H9 (cell line): ENCODE results near the gene SLIT2. TPM values are rescaled to one million over a fixed set of nuclear protein-coding genes. Genes with fewer than 3 reads are reported as not detected.

ENCODE experiments used
- DNase-seq: peaks from one replicate; pipeline ENCODE4 v3.0.0-alpha.2; 2017
- H2AFZ ChIP-seq: one replicate; pipeline ENCODE4 v1.6.1; 2013; ENCODE audit warnings: mild to moderate bottlenecking, low read length, control low read depth, moderate library complexity
- H2AK5ac ChIP-seq: 2 replicates; pipeline ENCODE4 v1.6.1; 2013; ENCODE audit warnings: low read length, control low read depth, mixed read lengths; ENCODE audit not compliant: insufficient read length
- H2BK120ac ChIP-seq: one replicate; pipeline ENCODE4 v1.6.1; 2013; ENCODE audit warnings: low read depth, mild to moderate bottlenecking, low read length, control low read depth, inconsistent platforms; ENCODE audit not compliant: poor library complexity, severe bottlenecking
- H2BK12ac ChIP-seq: 2 replicates; pipeline ENCODE4 v1.6.1; 2013; ENCODE audit warnings: low read length, control low read depth, mixed read lengths, low read depth; ENCODE audit not compliant: insufficient read length
- H2BK15ac ChIP-seq: 2 replicates; pipeline ENCODE4 v1.6.1; 2013; ENCODE audit warnings: low read depth, low read length, control low read depth
- H2BK20ac ChIP-seq: one replicate; pipeline ENCODE4 v1.6.1; 2013; ENCODE audit warnings: low read depth, mild to moderate bottlenecking, low read length, control low read depth, inconsistent platforms; ENCODE audit not compliant: poor library complexity, severe bottlenecking
- H2BK5ac ChIP-seq: 2 replicates; pipeline ENCODE4 v1.6.1; 2013; ENCODE audit warnings: low read length, control low read depth, mixed read lengths; ENCODE audit not compliant: insufficient read length
- H3K14ac ChIP-seq: 2 replicates; pipeline ENCODE4 v1.6.1; 2013; ENCODE audit warnings: low read length, control low read depth; ENCODE audit not compliant: insufficient read depth
- H3K18ac ChIP-seq: 2 replicates; pipeline ENCODE4 v1.6.1; 2013; ENCODE audit warnings: low read depth, mild to moderate bottlenecking, mixed read lengths, low read length, control low read depth; ENCODE audit not compliant: insufficient read length
- H3K23ac ChIP-seq: 2 replicates; pipeline ENCODE4 v1.6.1; 2013; ENCODE audit warnings: low read length, control low read depth, mixed read lengths, low read depth; ENCODE audit not compliant: insufficient read length
- H3K23me2 ChIP-seq: 2 replicates; pipeline ENCODE4 v1.6.1; 2013; ENCODE audit warnings: low read depth, mild to moderate bottlenecking, mixed read lengths, low read length, control low read depth; ENCODE audit not compliant: insufficient read length, poor library complexity, severe bottlenecking
- H3K27ac ChIP-seq: 2 replicates; pipeline ENCODE4 v1.5.1; 2013; ENCODE audit warnings: low read length, control low read depth, mixed read lengths, low read depth; ENCODE audit not compliant: insufficient read length
- H3K27me3 ChIP-seq: 2 replicates; pipeline ENCODE4 v1.6.1; 2013; ENCODE audit warnings: low read length, control low read depth, inconsistent platforms; ENCODE audit not compliant: insufficient read depth
- H3K4ac ChIP-seq: 2 replicates; pipeline ENCODE4 v1.6.1; 2013; ENCODE audit warnings: low read depth, mild to moderate bottlenecking, control low read depth, inconsistent platforms, low read length, moderate library complexity
- H3K4me1 ChIP-seq: 2 replicates; pipeline ENCODE4 v1.6.1; 2013; ENCODE audit warnings: low read length, control low read depth, inconsistent platforms; ENCODE audit not compliant: insufficient read depth
- H3K4me2 ChIP-seq: 2 replicates; pipeline ENCODE4 v1.6.1; 2013; ENCODE audit warnings: low read length, control low read depth, mixed read lengths; ENCODE audit not compliant: insufficient read length, insufficient read depth
- H3K56ac ChIP-seq: 2 replicates; pipeline ENCODE4 v1.6.1; 2013; ENCODE audit warnings: low read depth, mild to moderate bottlenecking, mixed read lengths, low read length, control low read depth; ENCODE audit not compliant: insufficient read length
- H3K79me1 ChIP-seq: 2 replicates; pipeline ENCODE4 v1.6.1; 2013; ENCODE audit warnings: low read depth, mild to moderate bottlenecking, moderate library complexity, low read length, control low read depth, inconsistent platforms; ENCODE audit not compliant: insufficient read depth, poor library complexity, severe bottlenecking
- H3K79me2 ChIP-seq: 2 replicates; pipeline ENCODE4 v1.6.1; 2013; ENCODE audit warnings: low read length, control low read depth, inconsistent platforms; ENCODE audit not compliant: insufficient read depth
- H3K9ac ChIP-seq: 2 replicates; pipeline ENCODE4 v1.6.1; 2013; ENCODE audit warnings: low read length, control low read depth, mixed read lengths; ENCODE audit not compliant: insufficient read length; ENCODE audit errors: extremely low read depth
- H3K9me3 ChIP-seq: one replicate; pipeline ENCODE4 v1.6.1; 2013; ENCODE audit warnings: low read depth, low read length, inconsistent platforms; ENCODE audit not compliant: control insufficient read depth
- H3T11ph ChIP-seq: one replicate; pipeline ENCODE4 v1.6.1; 2013; ENCODE audit warnings: mild to moderate bottlenecking, low read length, control low read depth, inconsistent platforms
- H4K20me1 ChIP-seq: one replicate; pipeline ENCODE4 v1.6.1; 2013; ENCODE audit not compliant: control insufficient read depth, insufficient read length, insufficient read depth
- H4K5ac ChIP-seq: 2 replicates; pipeline ENCODE4 v1.6.1; 2013; ENCODE audit warnings: low read depth, mild to moderate bottlenecking, mixed read lengths, low read length, control low read depth; ENCODE audit not compliant: insufficient read length
- H4K8ac ChIP-seq: replicated peaks from 2 replicates; pipeline ENCODE4 v1.6.1; 2013; ENCODE audit warnings: low read length, control low read depth, mixed read lengths, low read depth; ENCODE audit not compliant: insufficient read length
- H4K91ac ChIP-seq: 2 replicates; pipeline ENCODE4 v1.6.1; 2013; ENCODE audit warnings: low read depth, mild to moderate bottlenecking, moderate library complexity, mixed read lengths, low read length, control low read depth; ENCODE audit not compliant: insufficient read length
- H3K27ac Mint-ChIP-seq, 3 experiments: 2 replicates in 2 of 3; 3 replicates in 1 of 3; pipeline ENCODE4 v1.8.0; 2020 to 2021; ENCODE audit warnings: mixed read lengths in 3 of 3, mild to moderate bottlenecking in 1 of 3, moderate library complexity in 1 of 3
- H3K27me3 Mint-ChIP-seq: 2 replicates; pipeline ENCODE4 v1.8.0; 2021; ENCODE audit warnings: low read depth, mild to moderate bottlenecking, moderate library complexity, mixed read lengths
- H3K36me3 Mint-ChIP-seq, 3 experiments: 2 replicates in 2 of 3; 3 replicates in 1 of 3; pipeline ENCODE4 v1.8.0; 2020 to 2021; ENCODE audit warnings: low read depth in 3 of 3, mixed read lengths in 3 of 3; ENCODE audit not compliant: insufficient read depth in 1 of 3
- H3K4me1 Mint-ChIP-seq, 2 experiments: 2 replicates each; pipeline ENCODE4 v1.8.0; 2020; ENCODE audit warnings: mixed read lengths in 2 of 2
- H3K4me3 Mint-ChIP-seq, 2 experiments: 2 replicates in 1 of 2; 3 replicates in 1 of 2; pipeline ENCODE4 v1.8.0; 2020 to 2021; ENCODE audit warnings: mild to moderate bottlenecking in 2 of 2, mixed read lengths in 2 of 2, moderate library complexity in 1 of 2
- H3K9me3 Mint-ChIP-seq, 2 experiments: 2 replicates in 1 of 2; 3 replicates in 1 of 2; pipeline ENCODE4 v1.8.0; 2020; ENCODE audit warnings: mild to moderate bottlenecking in 2 of 2, mixed read lengths in 2 of 2, moderate library complexity in 1 of 2
- CTCF ChIP-seq: fragments of 200-600 bp; sonication (generic); conservative IDR thresholded peaks from 3 replicates; pipeline ENCODE4 v1.8.0; 2021; ENCODE audit warnings: antibody characterized with exemption, mild to moderate bottlenecking
- total RNA-seq: library from RNA; stranded (reverse); gene quantifications from 2 replicates; pipeline ENCODE4 v1.2.1, GENCODE V29; 2021

The SLIT2 gene
- total RNA-seq, 1 experiment from 2014 or later, result 1.3 TPM

- H4K20me1 ChIP-seq, result no peaks in the 10 kb centered on the region
- H2BK5ac ChIP-seq, result no peak overlapping the region
- no peak overlapping the region for H3K56ac ChIP-seq
- H2BK15ac ChIP-seq, result no peak overlapping the region
- no peak overlapping the region for H3K27ac ChIP-seq
- H2BK20ac ChIP-seq, result no peak overlapping the region
- no peak overlapping the region for H4K8ac ChIP-seq
- no peak for DNase-seq
- no peak overlapping the region for H2BK12ac ChIP-seq
- H3K4me1 ChIP-seq, result no peaks in the 10 kb centered on the region
- H4K91ac ChIP-seq, result no peak overlapping the region
- H3K9me3 Mint-ChIP-seq, result no peaks in the 10 kb centered on the region
- H3K9ac ChIP-seq, result no peak overlapping the region
- no peak overlapping the region for H4K5ac ChIP-seq
- no peaks in the 10 kb centered on the region for H3K27me3 ChIP-seq
- no peaks in the 10 kb centered on the region for H3K79me1 ChIP-seq
- no peak overlapping the region for H3K4me3 Mint-ChIP-seq
- no peak overlapping the region for H3K4me2 ChIP-seq
- no peak overlapping the region for H2AK5ac ChIP-seq
- H3K27me3 Mint-ChIP-seq, result no peaks in the 10 kb centered on the region
- TF ChIP-seq CTCF, result no peak
- no peak overlapping the region for H2AFZ ChIP-seq
- H2BK120ac ChIP-seq, result no peak overlapping the region
- no peak overlapping the region for H3K27ac Mint-ChIP-seq
- no peaks in the 10 kb centered on the region for H3K36me3 Mint-ChIP-seq
- no peak overlapping the region for H3T11ph ChIP-seq
- no peak overlapping the region for H3K23ac ChIP-seq
- H3K4me1 Mint-ChIP-seq, result peaks cover 0 to 2% of the 10 kb centered on the region in 2 experiments; a peak in 1 of 4 replicates
- H3K79me2 ChIP-seq, result no peaks in the 10 kb centered on the region
- H3K4ac ChIP-seq, result no peak overlapping the region
- H3K14ac ChIP-seq, result no peak overlapping the region
- H3K18ac ChIP-seq, result no peak overlapping the region
- H3K23me2 ChIP-seq, result no peaks in the 10 kb centered on the region
- no peaks in the 10 kb centered on the region for H3K9me3 ChIP-seq
These were observed 47.3 kb downstream of the SLIT2 start for GRCh38 chr4:20298986-20299385.
